Endothelial cell of umbilical vein (primary cell): ENCODE measurements around the gene NAA60.

Experiments used
- EZH2 ChIP-seq: IDR thresholded peaks from 2 replicates; pipeline ENCODE4 v1.6.1; 2012; ENCODE audit warnings: borderline replicate concordance, low read depth, mild to moderate bottlenecking, moderate library complexity, low read length, inconsistent platforms; ENCODE audit not compliant: severe bottlenecking
- FOS ChIP-seq: IDR thresholded peaks from 2 replicates; pipeline ENCODE4 v1.6.1; 2011; ENCODE audit warnings: mild to moderate bottlenecking, low read length, moderate library complexity, borderline replicate concordance; ENCODE audit not compliant: insufficient read depth
- GATA2 ChIP-seq: IDR thresholded peaks from 2 replicates; pipeline ENCODE4 v1.7.0; 2011; ENCODE audit warnings: low read depth, mild to moderate bottlenecking, moderate library complexity, mixed read lengths, low read length; ENCODE audit not compliant: insufficient read length, insufficient read depth
- JUN ChIP-seq: IDR thresholded peaks from 2 replicates; pipeline ENCODE4 v1.6.1; 2011; ENCODE audit warnings: borderline replicate concordance, low read depth; ENCODE audit not compliant: insufficient read length, insufficient read depth
- MYC ChIP-seq: IDR thresholded peaks from one replicate; pipeline ENCODE4 v1.6.1; 2011; ENCODE audit warnings: mild to moderate bottlenecking, low read depth, low read length
- POLR2A ChIP-seq: IDR thresholded peaks from 2 replicates; pipeline ENCODE4 v1.6.1; 2012; ENCODE audit warnings: low read depth, mild to moderate bottlenecking, control low read depth, low read length
- POLR2AphosphoS5 ChIP-seq: IDR thresholded peaks from 2 replicates; pipeline ENCODE4 v1.6.1; 2012; ENCODE audit warnings: low read depth, mild to moderate bottlenecking, control low read depth, low read length, moderate library complexity; ENCODE audit not compliant: insufficient read depth
- TF ChIP-seq, protein P1 (sequence below), 2 donors: IDR thresholded peaks; 1 replicate in 1 of 2; 2 replicates in 1 of 2; pipeline ENCODE4 v1.5.1; 2011; ENCODE audit warnings: low read length in 2 of 2, mild to moderate bottlenecking in 2 of 2, moderate library complexity in 2 of 2, control low read depth in 1 of 2, inconsistent platforms in 1 of 2, low read depth in 1 of 2; ENCODE audit not compliant: insufficient read depth in 1 of 2; ENCODE audit errors: extremely low read depth in 1 of 2
- TF ChIP-seq, protein P2 (sequence below): IDR thresholded peaks from 2 replicates; pipeline ENCODE4 v1.6.1; 2011; ENCODE audit not compliant: insufficient read depth, insufficient read length

DNA sequence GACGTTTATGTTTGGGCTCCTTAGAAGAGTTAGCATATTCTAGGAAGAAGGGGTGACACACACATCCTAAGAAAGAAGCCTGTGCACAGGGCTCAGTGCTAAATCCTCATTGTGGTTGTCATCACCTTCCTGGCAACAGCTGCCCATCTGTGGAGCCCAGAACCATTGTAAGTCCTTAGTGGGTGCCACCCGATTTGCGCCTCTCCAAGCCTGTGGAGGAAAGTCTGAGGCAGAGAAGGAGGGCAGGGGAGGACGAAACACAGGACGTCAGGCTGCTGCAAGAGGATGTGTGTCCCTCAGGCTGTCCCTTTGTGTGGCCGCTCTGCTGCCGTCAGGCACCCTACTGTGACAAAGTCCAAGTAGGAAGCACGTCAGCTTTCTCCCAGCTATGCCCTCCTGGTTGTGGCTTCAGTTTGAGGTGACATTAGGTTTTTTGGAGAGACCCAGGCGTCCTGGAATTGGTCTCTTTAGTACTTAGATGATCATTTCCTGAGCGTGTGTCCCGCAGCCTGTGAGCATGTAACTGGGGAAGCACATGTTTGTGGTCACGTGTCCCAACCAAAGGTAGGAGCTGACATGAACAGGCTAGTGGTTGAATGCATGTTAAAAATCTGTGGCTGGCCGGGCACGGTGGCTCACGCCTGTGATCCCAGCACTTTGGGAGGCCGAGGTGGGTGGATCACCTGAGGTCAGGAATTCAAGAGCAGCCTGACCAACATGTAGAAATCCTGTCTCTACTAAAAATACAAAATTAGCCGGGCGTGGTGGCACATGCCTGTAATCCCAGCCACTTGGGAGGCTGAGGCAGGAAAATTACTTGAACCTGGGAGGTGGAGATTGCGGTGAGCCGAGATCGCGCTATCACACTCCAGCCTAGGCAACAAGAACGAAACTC, 68.1 kb downstream of the NAA60 start:
- TF ChIP-seq, protein P1, sequence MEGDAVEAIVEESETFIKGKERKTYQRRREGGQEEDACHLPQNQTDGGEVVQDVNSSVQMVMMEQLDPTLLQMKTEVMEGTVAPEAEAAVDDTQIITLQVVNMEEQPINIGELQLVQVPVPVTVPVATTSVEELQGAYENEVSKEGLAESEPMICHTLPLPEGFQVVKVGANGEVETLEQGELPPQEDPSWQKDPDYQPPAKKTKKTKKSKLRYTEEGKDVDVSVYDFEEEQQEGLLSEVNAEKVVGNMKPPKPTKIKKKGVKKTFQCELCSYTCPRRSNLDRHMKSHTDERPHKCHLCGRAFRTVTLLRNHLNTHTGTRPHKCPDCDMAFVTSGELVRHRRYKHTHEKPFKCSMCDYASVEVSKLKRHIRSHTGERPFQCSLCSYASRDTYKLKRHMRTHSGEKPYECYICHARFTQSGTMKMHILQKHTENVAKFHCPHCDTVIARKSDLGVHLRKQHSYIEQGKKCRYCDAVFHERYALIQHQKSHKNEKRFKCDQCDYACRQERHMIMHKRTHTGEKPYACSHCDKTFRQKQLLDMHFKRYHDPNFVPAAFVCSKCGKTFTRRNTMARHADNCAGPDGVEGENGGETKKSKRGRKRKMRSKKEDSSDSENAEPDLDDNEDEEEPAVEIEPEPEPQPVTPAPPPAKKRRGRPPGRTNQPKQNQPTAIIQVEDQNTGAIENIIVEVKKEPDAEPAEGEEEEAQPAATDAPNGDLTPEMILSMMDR (IDR thresholded peaks at IDR 0.05; ENCODE audit: extremely low read depth in 1 of 2, insufficient read depth in 1 of 2, low read depth in 1 of 2, low read length in 2 of 2): no peak
- TF ChIP-seq POLR2A: no peak
- no peak for TF ChIP-seq EZH2
- no peak for TF ChIP-seq POLR2AphosphoS5
- TF ChIP-seq JUN: no peak
- TF ChIP-seq FOS: no peak
- no peak for TF ChIP-seq GATA2
- TF ChIP-seq, protein P2, sequence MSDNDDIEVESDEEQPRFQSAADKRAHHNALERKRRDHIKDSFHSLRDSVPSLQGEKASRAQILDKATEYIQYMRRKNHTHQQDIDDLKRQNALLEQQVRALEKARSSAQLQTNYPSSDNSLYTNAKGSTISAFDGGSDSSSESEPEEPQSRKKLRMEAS: no peak
- no peak for TF ChIP-seq MYC
